T follicular helper cell (primary cell): ENCODE results near the gene GASK1B.

Source experiments
- DNase-seq: peaks from one replicate; pipeline ENCODE4 v3.0.0-alpha.2; 2020; ENCODE audit warnings: low read depth

The GASK1B gene

GRCh38 chr4:158186815-158187214, 14.0 kb upstream of the GASK1B start:
- DNase-seq: no peak

GRCh38 chr4:158182736-158183135, 9.9 kb upstream of the GASK1B start:
- DNase-seq: no peak

- DNase-seq: no peak
Observed at GRCh38 chr4:158181906-158182305, 9.1 kb upstream of the GASK1B start.

GRCh38 chr4:158179465-158179864, 6.6 kb upstream of the GASK1B start:
- no peak for DNase-seq

GRCh38 chr4:158176776-158177175, 4.0 kb upstream of the GASK1B start:
- no peak for DNase-seq

- DNase-seq: no peak
Observed at GRCh38 chr4:158176108-158176507, 3.3 kb upstream of the GASK1B start.

- no peak for DNase-seq
Observed at GRCh38 chr4:158170691-158171561, 1.9 kb downstream of the GASK1B start.

- DNase-seq: no peak
Observed at GRCh38 chr4:158169931-158170690, 2.7 kb downstream of the GASK1B start.

- DNase-seq: no peak
Observed at GRCh38 chr4:158169506-158169905, 3.3 kb downstream of the GASK1B start.

GRCh38 chr4:158168606-158169005, 4.2 kb downstream of the GASK1B start:
- no peak for DNase-seq

GRCh38 chr4:158166701-158167100, 6.1 kb downstream of the GASK1B start:
- DNase-seq: no peak

GRCh38 chr4:158164768-158165213, 8.0 kb downstream of the GASK1B start:
- no peak for DNase-seq

- DNase-seq: no peak
Observed at GRCh38 chr4:158163941-158164767, 8.7 kb downstream of the GASK1B start.

GRCh38 chr4:158162631-158163030, 10.2 kb downstream of the GASK1B start:
- no peak for DNase-seq

GRCh38 chr4:158161551-158162354, 11.1 kb downstream of the GASK1B start:
- no peak for DNase-seq

- no peak for DNase-seq
Observed at GRCh38 chr4:158159718-158160094, 13.1 kb downstream of the GASK1B start.

GRCh38 chr4:158159054-158159717, 13.6 kb downstream of the GASK1B start:
- DNase-seq: no peak

- no peak for DNase-seq
Observed at GRCh38 chr4:158157412-158157811, 15.4 kb downstream of the GASK1B start.

GRCh38 chr4:158155656-158156356, 17.0 kb downstream of the GASK1B start:
- DNase-seq: no peak

- DNase-seq: no peak
Observed at GRCh38 chr4:158147151-158147550, 25.7 kb downstream of the GASK1B start.
